Measurements from ENCODE around the gene PLPPR1. TPM values are rescaled to one million over a fixed set of nuclear protein-coding genes. Genes with fewer than 3 reads are reported as not detected.

Gene PLPPR1
- total RNA-seq, 1 experiment from 2014 or later: not detected

DNA sequence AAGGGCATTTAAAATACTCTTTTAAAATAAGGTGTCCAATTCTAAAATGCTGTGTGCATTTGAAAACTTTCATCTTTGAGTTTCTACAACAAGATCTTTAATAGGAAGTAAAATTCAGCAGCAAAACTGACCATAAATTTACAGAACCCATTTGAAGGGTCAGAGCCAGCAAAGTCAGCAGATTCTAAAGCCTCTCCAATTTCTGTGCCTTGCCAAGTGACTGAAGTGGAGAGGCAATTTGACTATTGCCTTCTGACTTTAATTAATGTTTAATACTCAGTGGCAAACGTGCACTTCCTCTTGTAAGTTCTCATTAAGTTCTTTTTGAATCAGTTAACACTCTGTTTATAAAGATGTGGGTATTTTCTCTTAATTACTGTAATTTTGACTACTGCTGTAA is 201.1 kb downstream of the PLPPR1 start:
- TF ChIP-seq FOSL1 (IDR thresholded peaks at IDR 0.05; ENCODE audit: low read depth) (no peak), ELF1 (IDR thresholded peaks at IDR 0.05; ENCODE audit: borderline replicate concordance, low read depth) (no peak)
- H3K9ac ChIP-seq (ENCODE audit: low read length): no peak overlapping the region
- no peaks in the 10 kb centered on the region for H3K9me2 ChIP-seq (ENCODE audit: insufficient read depth)
- CTCF ChIA-PET: no interaction called here
- H3K4me2 ChIP-seq (ENCODE audit: low read length): no peak overlapping the region
- no peaks in the 10 kb centered on the region for H3K9me3 ChIP-seq (ENCODE audit: control insufficient read depth in 1 of 2, insufficient read depth in 1 of 2, low read depth in 1 of 2, low read length in 2 of 2)
- H3K27me3 ChIP-seq (ENCODE audit: insufficient read depth, low read length): peaks cover 23% of the 10 kb centered on the region
- no peak overlapping the region for H3K4me3 ChIP-seq (replicated peaks in 1 of 2; ENCODE audit: low read depth in 1 of 2, low read length in 2 of 2)
- H4K20me1 ChIP-seq (ENCODE audit: insufficient read depth): no peaks in the 10 kb centered on the region
- H3K4me1 ChIP-seq (ENCODE audit: control insufficient read depth in 1 of 2, insufficient read depth in 2 of 2, low read length in 2 of 2): no peaks in the 10 kb centered on the region
- H3K79me2 ChIP-seq (ENCODE audit: insufficient read depth, low read length): no peaks in the 10 kb centered on the region
- H3K27ac ChIP-seq (ENCODE audit: low read depth, low read length): no peak overlapping the region
- ATAC-seq (no peak), DNase-seq (ENCODE audit: low read depth, low spot score) (no peak)
- H2AFZ ChIP-seq (ENCODE audit: low read depth, low read length, poor library complexity, severe bottlenecking): no peak overlapping the region
- RAD21 ChIA-PET (ENCODE audit: low non-redundant PET in 1 of 2, low total read pairs in 2 of 2, uncharacterized antibody in 2 of 2, unreplicated experiment in 2 of 2): no interaction called here
- POLR2A ChIA-PET: no interaction called here
- no peaks in the 10 kb centered on the region for H3K36me3 ChIP-seq (ENCODE audit: control insufficient read depth in 1 of 2, insufficient read depth in 2 of 2, low read length in 2 of 2)
- BruUV-seq (replicated peaks): no TSS peak
- intact Hi-C loops (cut with micrococcal nuclease): no loop called here

DNA sequence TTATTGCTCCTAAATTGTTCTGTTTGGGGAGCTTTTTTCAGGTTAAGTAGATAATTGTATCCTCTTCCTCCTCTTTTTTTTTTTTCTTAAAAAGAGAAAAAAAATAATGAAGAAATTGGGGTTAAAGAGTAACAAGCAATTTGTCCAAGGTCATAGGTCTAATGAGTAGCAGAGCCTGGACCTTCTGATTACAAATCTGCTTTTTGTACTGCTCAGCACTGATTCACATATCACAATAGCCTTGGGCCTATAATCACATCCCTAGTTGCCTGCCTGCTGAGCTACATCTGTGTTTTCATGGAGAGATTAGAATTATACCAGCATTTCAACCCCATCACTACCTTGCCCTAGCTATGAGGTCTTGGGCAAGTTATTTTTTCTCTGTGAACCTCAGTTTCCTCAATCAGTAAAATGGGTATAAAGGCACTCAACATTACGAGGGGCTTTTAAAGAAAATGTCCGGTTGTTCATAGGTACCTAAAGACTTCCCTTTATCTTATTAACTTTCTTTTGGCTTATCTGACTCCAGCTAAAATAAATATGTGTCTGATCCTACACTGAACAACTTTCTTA is 204.0 kb downstream of the PLPPR1 start:
- no peak for TF ChIP-seq EZH2 (IDR thresholded peaks at IDR 0.05)
- no peak for TF ChIP-seq ZNF274 (IDR thresholded peaks at IDR 0.05; ENCODE audit: low read depth, low read length)
- TF ChIP-seq, protein P1, sequence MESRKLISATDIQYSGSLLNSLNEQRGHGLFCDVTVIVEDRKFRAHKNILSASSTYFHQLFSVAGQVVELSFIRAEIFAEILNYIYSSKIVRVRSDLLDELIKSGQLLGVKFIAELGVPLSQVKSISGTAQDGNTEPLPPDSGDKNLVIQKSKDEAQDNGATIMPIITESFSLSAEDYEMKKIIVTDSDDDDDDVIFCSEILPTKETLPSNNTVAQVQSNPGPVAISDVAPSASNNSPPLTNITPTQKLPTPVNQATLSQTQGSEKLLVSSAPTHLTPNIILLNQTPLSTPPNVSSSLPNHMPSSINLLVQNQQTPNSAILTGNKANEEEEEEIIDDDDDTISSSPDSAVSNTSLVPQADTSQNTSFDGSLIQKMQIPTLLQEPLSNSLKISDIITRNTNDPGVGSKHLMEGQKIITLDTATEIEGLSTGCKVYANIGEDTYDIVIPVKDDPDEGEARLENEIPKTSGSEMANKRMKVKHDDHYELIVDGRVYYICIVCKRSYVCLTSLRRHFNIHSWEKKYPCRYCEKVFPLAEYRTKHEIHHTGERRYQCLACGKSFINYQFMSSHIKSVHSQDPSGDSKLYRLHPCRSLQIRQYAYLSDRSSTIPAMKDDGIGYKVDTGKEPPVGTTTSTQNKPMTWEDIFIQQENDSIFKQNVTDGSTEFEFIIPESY (IDR thresholded peaks at IDR 0.05; ENCODE audit: extremely low read depth, insufficient replicate concordance, low read length): no peak
- TF ChIP-seq, protein P2, sequence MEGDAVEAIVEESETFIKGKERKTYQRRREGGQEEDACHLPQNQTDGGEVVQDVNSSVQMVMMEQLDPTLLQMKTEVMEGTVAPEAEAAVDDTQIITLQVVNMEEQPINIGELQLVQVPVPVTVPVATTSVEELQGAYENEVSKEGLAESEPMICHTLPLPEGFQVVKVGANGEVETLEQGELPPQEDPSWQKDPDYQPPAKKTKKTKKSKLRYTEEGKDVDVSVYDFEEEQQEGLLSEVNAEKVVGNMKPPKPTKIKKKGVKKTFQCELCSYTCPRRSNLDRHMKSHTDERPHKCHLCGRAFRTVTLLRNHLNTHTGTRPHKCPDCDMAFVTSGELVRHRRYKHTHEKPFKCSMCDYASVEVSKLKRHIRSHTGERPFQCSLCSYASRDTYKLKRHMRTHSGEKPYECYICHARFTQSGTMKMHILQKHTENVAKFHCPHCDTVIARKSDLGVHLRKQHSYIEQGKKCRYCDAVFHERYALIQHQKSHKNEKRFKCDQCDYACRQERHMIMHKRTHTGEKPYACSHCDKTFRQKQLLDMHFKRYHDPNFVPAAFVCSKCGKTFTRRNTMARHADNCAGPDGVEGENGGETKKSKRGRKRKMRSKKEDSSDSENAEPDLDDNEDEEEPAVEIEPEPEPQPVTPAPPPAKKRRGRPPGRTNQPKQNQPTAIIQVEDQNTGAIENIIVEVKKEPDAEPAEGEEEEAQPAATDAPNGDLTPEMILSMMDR (IDR thresholded peaks at IDR 0.05 in 2 of 3, conservative IDR thresholded peaks at IDR 0.05 in 1 of 3; ENCODE audit: borderline replicate concordance in 1 of 3, insufficient read depth in 1 of 3, low read depth in 2 of 3, low read length in 2 of 3): no peak
- TF ChIP-seq FOSL1 (IDR thresholded peaks at IDR 0.05; ENCODE audit: low read depth): no peak
- TF ChIP-seq, protein P3, sequence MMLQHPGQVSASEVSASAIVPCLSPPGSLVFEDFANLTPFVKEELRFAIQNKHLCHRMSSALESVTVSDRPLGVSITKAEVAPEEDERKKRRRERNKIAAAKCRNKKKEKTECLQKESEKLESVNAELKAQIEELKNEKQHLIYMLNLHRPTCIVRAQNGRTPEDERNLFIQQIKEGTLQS (IDR thresholded peaks at IDR 0.05): no peak
- no peak for TF ChIP-seq EZH2phosphoT487 (IDR thresholded peaks at IDR 0.05; ENCODE audit: borderline replicate concordance)
- TF ChIP-seq, protein P4, sequence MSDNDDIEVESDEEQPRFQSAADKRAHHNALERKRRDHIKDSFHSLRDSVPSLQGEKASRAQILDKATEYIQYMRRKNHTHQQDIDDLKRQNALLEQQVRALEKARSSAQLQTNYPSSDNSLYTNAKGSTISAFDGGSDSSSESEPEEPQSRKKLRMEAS (IDR thresholded peaks at IDR 0.05): no peak
- no peak for TF ChIP-seq JUND (IDR thresholded peaks at IDR 0.05)
- TF ChIP-seq ELF1 (IDR thresholded peaks at IDR 0.05; ENCODE audit: borderline replicate concordance, low read depth): no peak
- no peak for TF ChIP-seq CBX3 (IDR thresholded peaks at IDR 0.05; ENCODE audit: low read depth)
- Histone ChIP-seq H3K27me3 (ENCODE audit: insufficient read depth, low read length) (peaks cover 21% of the 10 kb centered on the region), H3K4me2 (ENCODE audit: low read length) (no peak overlapping the region), H3K4me3 (replicated peaks in 1 of 2; ENCODE audit: low read depth in 1 of 2, low read length in 2 of 2) (no peak overlapping the region), H4K20me1 (ENCODE audit: insufficient read depth) (no peaks in the 10 kb centered on the region), H3K4me1 (ENCODE audit: control insufficient read depth in 1 of 2, insufficient read depth in 2 of 2, low read length in 2 of 2) (no peaks in the 10 kb centered on the region), H3K79me2 (ENCODE audit: insufficient read depth, low read length) (no peaks in the 10 kb centered on the region), H3K9me3 (ENCODE audit: control insufficient read depth in 1 of 2, insufficient read depth in 1 of 2, low read depth in 1 of 2, low read length in 2 of 2) (no peaks in the 10 kb centered on the region), H3K9ac (ENCODE audit: low read length) (no peak overlapping the region), H3K9me2 (ENCODE audit: insufficient read depth) (no peaks in the 10 kb centered on the region), H2AFZ (ENCODE audit: low read depth, low read length, poor library complexity, severe bottlenecking) (no peak overlapping the region), H3K36me3 (ENCODE audit: control insufficient read depth in 1 of 2, insufficient read depth in 2 of 2, low read length in 2 of 2) (no peaks in the 10 kb centered on the region), H3K27ac (ENCODE audit: low read depth, low read length) (no peak overlapping the region)
- CTCF ChIA-PET: interaction anchor here (1.8 kb wide), 1 partner anchor 631 kb away, joined by 6 read pairs; no protein-coding TSS in a partner anchor
- ATAC-seq: no peak
- RAD21 ChIA-PET (ENCODE audit: low non-redundant PET in 1 of 2, low total read pairs in 2 of 2, uncharacterized antibody in 2 of 2, unreplicated experiment in 2 of 2): no interaction called here
- no TSS peak for BruUV-seq (replicated peaks)
- no peak for DNase-seq (ENCODE audit: low read depth, low spot score)
- intact Hi-C loops (cut with micrococcal nuclease): no loop called here
- POLR2A ChIA-PET: no interaction called here
